Kidney epithelial cell (primary cell): ENCODE measurements around the gene IL22RA1. TPM values are rescaled to one million over a fixed set of nuclear protein-coding genes. Genes with fewer than 3 reads are reported as not detected.

Experiments used
- DNase-seq: peaks from one replicate; pipeline ENCODE4 v3.0.0-alpha.2; 2010; ENCODE audit warnings: low read depth
- H3K27me3 ChIP-seq: 2 replicates; pipeline ENCODE4 v1.6.0; 2011; ENCODE audit warnings: low read length; ENCODE audit not compliant: control insufficient read depth, insufficient read depth
- H3K36me3 ChIP-seq: 2 replicates; pipeline ENCODE4 v1.5.1; 2011; ENCODE audit warnings: low read length; ENCODE audit not compliant: control insufficient read depth, insufficient read depth
- H3K4me3 ChIP-seq: 2 replicates; pipeline ENCODE4 v1.5.1; 2011; ENCODE audit warnings: low read depth, mild to moderate bottlenecking, control low read depth, low read length
- total RNA-seq: library from RNA; depleted of rRNA; stranded (reverse); fragments of >200 nt; gene quantifications from 2 replicates; pipeline ENCODE4 v1.2.3, GENCODE V29; 2015
- TF ChIP-seq, protein P1 (sequence below): IDR thresholded peaks from 2 replicates; pipeline ENCODE4 v1.5.1; 2011; ENCODE audit warnings: mild to moderate bottlenecking, moderate library complexity, low read length, control low read depth, inconsistent platforms; ENCODE audit not compliant: insufficient read depth, poor library complexity, severe bottlenecking

The IL22RA1 gene
- total RNA-seq, 1 donor from 2014 or later = 0.21 TPM

DNA sequence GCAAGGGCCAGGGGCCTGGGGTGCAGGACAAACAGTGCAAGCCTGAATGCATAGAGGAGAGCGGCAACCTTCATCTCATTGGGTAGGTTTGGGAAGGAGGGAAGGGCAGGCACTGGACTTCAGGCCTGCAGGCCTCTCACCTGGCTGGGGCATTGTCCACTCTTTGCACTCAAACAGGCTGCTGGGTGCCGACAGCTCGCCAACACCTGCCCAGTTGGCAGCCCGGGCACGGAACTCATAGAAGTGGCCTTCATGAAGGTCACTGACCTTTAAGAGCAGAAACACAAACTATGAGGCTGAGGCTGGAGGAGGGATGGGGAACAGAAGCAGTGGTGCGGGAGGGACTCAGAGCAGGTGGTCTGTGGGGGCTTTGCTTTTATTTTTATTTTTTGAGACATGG, 61.8 kb downstream of the IL22RA1 start:
- Histone ChIP-seq H3K4me3 (no peak overlapping the region), H3K27me3 (no peaks in the 10 kb centered on the region)

DNA sequence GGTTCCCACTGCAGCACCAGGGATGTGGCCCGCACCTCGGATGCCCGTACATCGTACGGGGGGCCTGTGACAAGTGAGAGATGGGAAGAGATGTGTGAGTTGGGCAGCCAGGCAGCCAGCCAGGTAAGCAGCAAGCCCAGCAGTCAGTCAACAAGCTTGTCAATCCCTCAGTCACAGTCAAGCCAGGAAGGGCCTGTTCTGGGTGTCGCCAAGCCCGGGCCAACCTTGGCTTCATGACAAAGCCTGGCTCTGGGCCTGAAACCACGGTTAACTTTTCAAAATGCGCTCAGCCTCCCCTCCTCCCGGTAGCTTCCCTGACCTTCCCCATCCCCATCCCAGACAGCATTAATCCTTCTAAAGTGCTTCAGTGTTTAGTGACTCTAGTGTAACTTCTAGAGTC, 62.8 kb downstream of the IL22RA1 start:
- H3K36me3 ChIP-seq = no peaks in the 10 kb centered on the region
- no peaks in the 10 kb centered on the region for H3K27me3 ChIP-seq
- TF ChIP-seq, protein P1, sequence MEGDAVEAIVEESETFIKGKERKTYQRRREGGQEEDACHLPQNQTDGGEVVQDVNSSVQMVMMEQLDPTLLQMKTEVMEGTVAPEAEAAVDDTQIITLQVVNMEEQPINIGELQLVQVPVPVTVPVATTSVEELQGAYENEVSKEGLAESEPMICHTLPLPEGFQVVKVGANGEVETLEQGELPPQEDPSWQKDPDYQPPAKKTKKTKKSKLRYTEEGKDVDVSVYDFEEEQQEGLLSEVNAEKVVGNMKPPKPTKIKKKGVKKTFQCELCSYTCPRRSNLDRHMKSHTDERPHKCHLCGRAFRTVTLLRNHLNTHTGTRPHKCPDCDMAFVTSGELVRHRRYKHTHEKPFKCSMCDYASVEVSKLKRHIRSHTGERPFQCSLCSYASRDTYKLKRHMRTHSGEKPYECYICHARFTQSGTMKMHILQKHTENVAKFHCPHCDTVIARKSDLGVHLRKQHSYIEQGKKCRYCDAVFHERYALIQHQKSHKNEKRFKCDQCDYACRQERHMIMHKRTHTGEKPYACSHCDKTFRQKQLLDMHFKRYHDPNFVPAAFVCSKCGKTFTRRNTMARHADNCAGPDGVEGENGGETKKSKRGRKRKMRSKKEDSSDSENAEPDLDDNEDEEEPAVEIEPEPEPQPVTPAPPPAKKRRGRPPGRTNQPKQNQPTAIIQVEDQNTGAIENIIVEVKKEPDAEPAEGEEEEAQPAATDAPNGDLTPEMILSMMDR = no peak

More for the DNA sequence above, 61.8 kb downstream of the IL22RA1 start:
- DNase-seq = no peak
- TF ChIP-seq, protein P1 = no peak
- no peaks in the 10 kb centered on the region for H3K36me3 ChIP-seq

DNA sequence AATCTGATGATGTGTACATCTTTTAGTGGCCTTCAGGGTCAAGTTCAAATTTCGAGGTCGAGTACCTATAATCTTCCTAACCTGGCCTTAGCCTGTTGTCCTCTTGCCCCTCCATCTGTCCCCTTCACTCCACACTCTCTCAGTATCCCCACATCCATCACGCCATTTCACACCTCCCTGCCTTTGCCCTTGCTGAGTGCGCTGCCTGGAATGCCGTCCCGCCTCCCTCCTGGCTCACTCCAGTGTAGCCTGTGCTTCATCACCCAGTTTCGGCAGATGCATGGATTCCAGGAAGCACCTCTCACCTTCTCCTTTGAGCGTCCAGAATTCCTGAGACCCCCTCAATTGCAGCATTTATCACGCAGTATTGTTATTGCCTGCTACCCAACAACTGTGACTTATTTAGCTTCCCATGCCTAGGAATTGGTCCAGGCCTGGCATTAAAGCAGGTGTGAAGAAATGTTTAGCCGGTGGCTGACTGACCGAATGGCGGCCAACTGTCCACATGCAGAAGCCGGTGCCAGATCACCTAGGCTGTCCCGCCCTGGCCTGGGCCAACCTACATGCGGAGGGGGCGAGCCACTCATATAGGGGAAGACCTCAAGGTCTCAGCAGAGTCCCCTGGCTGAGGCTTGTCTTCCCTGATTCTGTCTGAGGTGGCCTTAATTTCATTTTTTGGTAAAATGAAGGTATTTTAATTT, 65.5 kb downstream of the IL22RA1 start:
- TF ChIP-seq, protein P1 = no peak
- no peaks in the 10 kb centered on the region for H3K36me3 ChIP-seq
- no peaks in the 10 kb centered on the region for H3K27me3 ChIP-seq
- no peak for DNase-seq
- no peak overlapping the region for H3K4me3 ChIP-seq

More for the DNA sequence above, 62.8 kb downstream of the IL22RA1 start:
- DNase-seq = no peak
- H3K4me3 ChIP-seq = no peak overlapping the region

DNA sequence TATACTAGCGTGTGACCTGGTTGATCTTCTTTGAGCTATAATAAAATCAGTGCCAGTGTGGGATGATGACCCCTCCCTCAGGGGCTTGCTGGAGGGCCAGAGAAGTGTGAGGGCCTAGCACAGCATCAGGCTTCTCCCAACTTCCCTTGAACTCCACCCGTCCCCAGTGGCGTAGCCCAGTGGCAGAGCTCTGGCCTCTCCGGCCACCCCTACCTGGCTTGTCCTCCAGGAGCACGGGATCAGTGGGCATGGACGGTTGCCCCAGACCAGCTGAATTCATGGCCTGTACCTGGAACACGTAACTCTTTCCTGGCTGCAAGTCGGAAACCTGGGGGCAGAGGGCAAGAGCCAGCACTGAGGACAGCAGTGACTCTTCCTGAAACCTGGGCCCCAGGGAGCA, 67.0 kb downstream of the IL22RA1 start:
- no peaks in the 10 kb centered on the region for H3K36me3 ChIP-seq
- TF ChIP-seq, protein P1 = no peak
- no peak overlapping the region for H3K4me3 ChIP-seq
- no peak for DNase-seq
- no peaks in the 10 kb centered on the region for H3K27me3 ChIP-seq

DNA sequence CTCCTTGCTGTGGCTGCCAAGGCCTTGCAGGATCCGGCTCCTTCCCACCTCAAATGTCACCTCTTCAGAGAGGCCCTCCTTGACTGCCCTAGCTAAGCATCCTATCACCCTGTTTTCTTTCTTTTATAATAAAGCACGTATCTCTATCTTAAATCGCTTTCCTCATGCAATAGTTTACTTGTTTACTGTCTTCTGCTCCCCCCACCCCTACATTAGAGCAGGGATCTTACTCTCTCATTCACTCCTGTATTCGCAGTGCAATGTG, 67.4 kb downstream of the IL22RA1 start:
- H3K27me3 ChIP-seq = no peaks in the 10 kb centered on the region
- TF ChIP-seq, protein P1 = no peak
- H3K36me3 ChIP-seq = no peaks in the 10 kb centered on the region

More for the DNA sequence above, 67.4 kb downstream of the IL22RA1 start:
- DNase-seq = no peak
- H3K4me3 ChIP-seq = no peak overlapping the region
